ENCODE data around the gene DYNLL2. TPM values are rescaled to one million over a fixed set of nuclear protein-coding genes. Genes with fewer than 3 reads are reported as not detected.
"Not testable (repeated sequence)": the region's sequence is repeated elsewhere in the genome, so short reads cannot be mapped to it uniquely, and the experiment has no call there.

DYNLL2 gene
- total RNA-seq, 1 experiment from 2014 or later, result 24.8 TPM

GRCh38 chr17:58097384-58098088 lies 14.3 kb downstream of the DYNLL2 start:
- Mint-ChIP-seq H3K27ac (ENCODE audit: unreplicated experiment) (no peak overlapping the region), H3K36me3 (ENCODE audit: insufficient read depth, unreplicated experiment) (no peaks in the 10 kb centered on the region), H3K4me3 (ENCODE audit: low read depth, unreplicated experiment) (no peak overlapping the region), H3K4me1 (ENCODE audit: low read depth, unreplicated experiment) (no peaks in the 10 kb centered on the region), H3K9me3 (ENCODE audit: low read depth, unreplicated experiment) (no peaks in the 10 kb centered on the region), H3K27me3 (ENCODE audit: unreplicated experiment) (no peaks in the 10 kb centered on the region)
- DNase-seq, result no peak
- intact Hi-C loops (cut with micrococcal nuclease; ENCODE audit: unreplicated experiment), result no loop called here
- no TSS peak for BruUV-seq (replicated peaks)
- TF ChIP-seq CTCF (IDR thresholded peaks at IDR 0.05; ENCODE audit: unreplicated experiment), result no peak
- CTCF ChIA-PET, result no interaction called here

GRCh38 chr17:58100506-58100905 lies 17.3 kb downstream of the DYNLL2 start:
- Mint-ChIP-seq H3K27ac (ENCODE audit: unreplicated experiment) (no peak overlapping the region), H3K27me3 (ENCODE audit: unreplicated experiment) (no peaks in the 10 kb centered on the region), H3K9me3 (ENCODE audit: low read depth, unreplicated experiment) (no peaks in the 10 kb centered on the region), H3K4me1 (ENCODE audit: low read depth, unreplicated experiment) (no peaks in the 10 kb centered on the region), H3K4me3 (ENCODE audit: low read depth, unreplicated experiment) (no peak overlapping the region), H3K36me3 (ENCODE audit: insufficient read depth, unreplicated experiment) (peaks cover 4% of the 10 kb centered on the region)
- CTCF ChIA-PET, result no interaction called here
- no peak for DNase-seq
- intact Hi-C loops (cut with micrococcal nuclease; ENCODE audit: unreplicated experiment), result no loop called here
- BruUV-seq (replicated peaks), result no TSS peak
- TF ChIP-seq CTCF (IDR thresholded peaks at IDR 0.05; ENCODE audit: unreplicated experiment), result no peak

GRCh38 chr17:58101898-58102297 lies 18.7 kb downstream of the DYNLL2 start:
- H3K4me3 Mint-ChIP-seq (ENCODE audit: low read depth, unreplicated experiment); H3K27me3 Mint-ChIP-seq (ENCODE audit: unreplicated experiment); DNase-seq; H3K9me3 Mint-ChIP-seq (ENCODE audit: low read depth, unreplicated experiment); H3K36me3 Mint-ChIP-seq (ENCODE audit: insufficient read depth, unreplicated experiment); H3K27ac Mint-ChIP-seq (ENCODE audit: unreplicated experiment); BruUV-seq (replicated peaks); CTCF ChIA-PET; intact Hi-C loops (cut with micrococcal nuclease; ENCODE audit: unreplicated experiment); H3K4me1 Mint-ChIP-seq (ENCODE audit: low read depth, unreplicated experiment): not testable (repeated sequence)

GRCh38 chr17:58105093-58105492 lies 21.9 kb downstream of the DYNLL2 start:
- no peak overlapping the region for H3K27ac Mint-ChIP-seq (ENCODE audit: unreplicated experiment)
- H3K27me3 Mint-ChIP-seq (ENCODE audit: unreplicated experiment), result no peaks in the 10 kb centered on the region
- H3K4me3 Mint-ChIP-seq (ENCODE audit: low read depth, unreplicated experiment), result no peak overlapping the region
- intact Hi-C loops (cut with micrococcal nuclease; ENCODE audit: unreplicated experiment), result no loop called here
- no peaks in the 10 kb centered on the region for H3K9me3 Mint-ChIP-seq (ENCODE audit: low read depth, unreplicated experiment)
- no TSS peak for BruUV-seq (replicated peaks)
- H3K4me1 Mint-ChIP-seq (ENCODE audit: low read depth, unreplicated experiment), result no peaks in the 10 kb centered on the region
- TF ChIP-seq CTCF (IDR thresholded peaks at IDR 0.05; ENCODE audit: unreplicated experiment), result no peak
- H3K36me3 Mint-ChIP-seq (ENCODE audit: insufficient read depth, unreplicated experiment), result peaks cover 4% of the 10 kb centered on the region
- DNase-seq, result no peak
- CTCF ChIA-PET, result no interaction called here

- BruUV-seq (replicated peaks), result no TSS peak
- Mint-ChIP-seq H3K27me3 (ENCODE audit: unreplicated experiment) (no peaks in the 10 kb centered on the region), H3K27ac (ENCODE audit: unreplicated experiment) (no peak overlapping the region), H3K4me3 (ENCODE audit: low read depth, unreplicated experiment) (no peak overlapping the region), H3K4me1 (ENCODE audit: low read depth, unreplicated experiment) (no peaks in the 10 kb centered on the region), H3K9me3 (ENCODE audit: low read depth, unreplicated experiment) (no peaks in the 10 kb centered on the region), H3K36me3 (ENCODE audit: insufficient read depth, unreplicated experiment) (peaks cover 4% of the 10 kb centered on the region)
- intact Hi-C loops (cut with micrococcal nuclease; ENCODE audit: unreplicated experiment), result no loop called here
- no peak for DNase-seq
- CTCF ChIA-PET, result no interaction called here
- TF ChIP-seq CTCF (IDR thresholded peaks at IDR 0.05; ENCODE audit: unreplicated experiment), result no peak
These were observed 24.1 kb downstream of the DYNLL2 start for GRCh38 chr17:58107306-58107705.

Measured in Calu3 (cell line).